AG04449 (cell line): ENCODE data around the gene PLOD2.

Source experiments
- CTCF ChIA-PET: fragments of 350-600 bp; formaldehyde crosslinking; extraction: SDS; loops from one replicate; lab custom pipeline; 2021; ENCODE audit warnings: antibody characterized with exemption; lab: Yijun Ruan, JAX
- POLR2A ChIA-PET: fragments of 400-600, 350-600 bp; formaldehyde crosslinking; extraction: SDS; loops from one replicate; lab custom pipeline; 2020; ENCODE audit warnings: antibody characterized with exemption, inconsistent platforms; lab: Yijun Ruan, JAX
- DNase-seq: peaks from one replicate; pipeline ENCODE4 v3.0.0-alpha.2; 2010; ENCODE audit warnings: low read depth, low spot score
- H3K4me3 ChIP-seq: 2 replicates; pipeline ENCODE4 v1.5.1; 2011; ENCODE audit warnings: low read depth, mild to moderate bottlenecking, control low read depth, low read length
- TF ChIP-seq, protein P1 (sequence below): IDR thresholded peaks from one replicate; pipeline ENCODE4 v1.5.1; 2011; ENCODE audit warnings: mild to moderate bottlenecking, moderate library complexity, low read length, control low read depth, inconsistent platforms; ENCODE audit not compliant: insufficient read depth; ENCODE audit errors: missing control alignments

PLOD2 gene

DNA sequence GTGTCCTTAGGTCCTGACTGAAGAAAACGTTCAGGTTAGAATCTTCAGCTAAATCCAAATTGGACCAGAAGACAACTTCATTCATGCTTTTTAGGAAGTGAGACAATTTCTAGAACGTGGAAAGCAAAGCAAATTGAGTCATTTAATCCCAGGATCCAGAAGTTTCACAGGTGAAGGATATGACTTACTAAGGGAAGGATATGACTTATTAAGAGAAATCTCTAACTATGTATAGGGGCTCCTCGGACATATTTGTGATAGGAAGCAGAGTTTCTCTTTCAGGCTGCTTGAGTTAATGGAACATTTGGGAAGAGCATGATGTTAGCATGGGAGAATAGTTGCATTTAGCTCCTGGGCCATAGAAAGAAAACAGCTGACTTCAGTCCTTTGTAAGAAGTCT is 16.1 kb upstream of the PLOD2 start:
- DNase-seq, result no peak
- CTCF ChIA-PET, result interaction anchor here (0.7 to 3.7 kb wide), 8 partner anchors 9 to 401 kb away, joined by 3 to 56 read pairs (median 5); no protein-coding TSS in a partner anchor
- POLR2A ChIA-PET, result no interaction called here
- TF ChIP-seq, protein P1, sequence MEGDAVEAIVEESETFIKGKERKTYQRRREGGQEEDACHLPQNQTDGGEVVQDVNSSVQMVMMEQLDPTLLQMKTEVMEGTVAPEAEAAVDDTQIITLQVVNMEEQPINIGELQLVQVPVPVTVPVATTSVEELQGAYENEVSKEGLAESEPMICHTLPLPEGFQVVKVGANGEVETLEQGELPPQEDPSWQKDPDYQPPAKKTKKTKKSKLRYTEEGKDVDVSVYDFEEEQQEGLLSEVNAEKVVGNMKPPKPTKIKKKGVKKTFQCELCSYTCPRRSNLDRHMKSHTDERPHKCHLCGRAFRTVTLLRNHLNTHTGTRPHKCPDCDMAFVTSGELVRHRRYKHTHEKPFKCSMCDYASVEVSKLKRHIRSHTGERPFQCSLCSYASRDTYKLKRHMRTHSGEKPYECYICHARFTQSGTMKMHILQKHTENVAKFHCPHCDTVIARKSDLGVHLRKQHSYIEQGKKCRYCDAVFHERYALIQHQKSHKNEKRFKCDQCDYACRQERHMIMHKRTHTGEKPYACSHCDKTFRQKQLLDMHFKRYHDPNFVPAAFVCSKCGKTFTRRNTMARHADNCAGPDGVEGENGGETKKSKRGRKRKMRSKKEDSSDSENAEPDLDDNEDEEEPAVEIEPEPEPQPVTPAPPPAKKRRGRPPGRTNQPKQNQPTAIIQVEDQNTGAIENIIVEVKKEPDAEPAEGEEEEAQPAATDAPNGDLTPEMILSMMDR, result no peak
- H3K4me3 ChIP-seq, result no peak overlapping the region

- no peak overlapping the region for H3K4me3 ChIP-seq
- ChIA-PET CTCF (interaction anchor here (1.1 to 5.3 kb wide), 3 partner anchors 11 to 16 kb away, joined by 3 to 33 read pairs (median 6); no protein-coding TSS in a partner anchor), POLR2A (interaction anchor here (1.7 kb wide), 1 partner anchor 11 kb away, joined by 8 read pairs; the partner anchor contains the start of gene PLOD2)
- TF ChIP-seq, protein P1, result no peak
- DNase-seq, result no peak
These were observed 11.6 kb upstream of the PLOD2 start for GRCh38 chr3:146172586-146172985.

GRCh38 chr3:146170591-146170990 is 9.6 kb upstream of the PLOD2 start:
- ChIA-PET POLR2A (interaction anchor here (0.6 kb wide), 1 partner anchor 19 kb away, joined by 3 read pairs; no protein-coding TSS in a partner anchor), CTCF (interaction anchor here (2.2 to 5.3 kb wide), 3 partner anchors 13 to 18 kb away, joined by 5 to 33 read pairs (median 6); no protein-coding TSS in a partner anchor)
- TF ChIP-seq, protein P1, result no peak

GRCh38 chr3:146169891-146170290 is 8.9 kb upstream of the PLOD2 start:
- CTCF ChIA-PET, result interaction anchor here (2.2 to 5.3 kb wide), 2 partner anchors 16 to 19 kb away, joined by 5 to 33 read pairs; no protein-coding TSS in a partner anchor
- TF ChIP-seq, protein P1, result no peak
- no peak for DNase-seq
- no peak overlapping the region for H3K4me3 ChIP-seq
- POLR2A ChIA-PET, result no interaction called here

More at GRCh38 chr3:146170591-146170990, 9.6 kb upstream of the PLOD2 start:
- no peak for DNase-seq
- H3K4me3 ChIP-seq, result no peak overlapping the region

DNA sequence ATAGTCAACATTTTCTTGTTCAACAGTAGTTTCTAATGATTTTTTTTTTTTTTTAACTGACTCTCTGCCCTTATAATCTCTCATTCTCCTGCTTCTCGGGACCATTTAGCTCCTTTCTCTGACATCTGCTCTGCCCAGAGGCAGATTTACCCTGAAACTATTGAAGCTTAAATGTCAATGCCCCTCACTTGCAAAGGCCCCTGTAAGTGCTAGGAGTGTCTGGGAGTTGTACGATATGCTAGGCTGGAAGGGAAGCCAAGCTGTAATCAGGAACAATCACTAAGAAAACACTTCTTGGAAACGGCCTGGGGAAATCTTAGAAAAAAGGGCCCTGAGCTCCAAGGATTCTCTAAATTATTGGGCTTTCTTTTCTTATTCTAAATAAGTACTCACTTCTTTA is 5.8 kb upstream of the PLOD2 start:
- no peak overlapping the region for H3K4me3 ChIP-seq
- DNase-seq, result no peak
- ChIA-PET POLR2A (interaction anchor here (0.7 to 1.4 kb wide), 3 partner anchors 9 to 23 kb away, joined by 3 to 4 read pairs (median 4); no protein-coding TSS in a partner anchor), CTCF (interaction anchor here (0.8 to 3.1 kb wide), 9 partner anchors 10 to 390 kb away, joined by 3 to 24 read pairs (median 5); no protein-coding TSS in a partner anchor)
- TF ChIP-seq, protein P1, result no peak

- TF ChIP-seq, protein P1, result no peak
- peak; percentile 85 for DNase-seq
- CTCF ChIA-PET, result interaction anchor here (1.0 to 3.1 kb wide), 10 partner anchors 9 to 390 kb away, joined by 3 to 24 read pairs (median 4); no protein-coding TSS in a partner anchor
- H3K4me3 ChIP-seq, result no peak overlapping the region
- POLR2A ChIA-PET, result interaction anchor here (0.7 to 1.4 kb wide), 3 partner anchors 9 to 24 kb away, joined by 3 to 4 read pairs (median 4); no protein-coding TSS in a partner anchor
These were observed 5.4 kb upstream of the PLOD2 start for GRCh38 chr3:146166415-146166821.
